ENCODE results near the gene TMEM119.

The TMEM119 gene

GRCh38 chr12:108607981-108608600, 10.2 kb upstream of the TMEM119 start:
- H3K27ac ChIP-seq (ENCODE audit: poor library complexity, severe bottlenecking): no peak overlapping the region
- DNase-seq (ENCODE audit: low spot score) (no peak), ATAC-seq (ENCODE audit: low read depth) (no peak)
- H3K36me3 ChIP-seq (ENCODE audit: low read depth): no peaks in the 10 kb centered on the region
- H3K4me1 ChIP-seq (ENCODE audit: insufficient read depth, poor library complexity, severe bottlenecking): no peaks in the 10 kb centered on the region
- H3K9me3 ChIP-seq (ENCODE audit: severe bottlenecking): no peaks in the 10 kb centered on the region
- no peaks in the 10 kb centered on the region for H3K27me3 ChIP-seq (ENCODE audit: insufficient read depth, poor library complexity, severe bottlenecking)
- no peak overlapping the region for H3K4me3 ChIP-seq (ENCODE audit: severe bottlenecking)
- no peak for TF ChIP-seq CTCF (IDR thresholded peaks at IDR 0.05; ENCODE audit: poor library complexity, severe bottlenecking)

DNA sequence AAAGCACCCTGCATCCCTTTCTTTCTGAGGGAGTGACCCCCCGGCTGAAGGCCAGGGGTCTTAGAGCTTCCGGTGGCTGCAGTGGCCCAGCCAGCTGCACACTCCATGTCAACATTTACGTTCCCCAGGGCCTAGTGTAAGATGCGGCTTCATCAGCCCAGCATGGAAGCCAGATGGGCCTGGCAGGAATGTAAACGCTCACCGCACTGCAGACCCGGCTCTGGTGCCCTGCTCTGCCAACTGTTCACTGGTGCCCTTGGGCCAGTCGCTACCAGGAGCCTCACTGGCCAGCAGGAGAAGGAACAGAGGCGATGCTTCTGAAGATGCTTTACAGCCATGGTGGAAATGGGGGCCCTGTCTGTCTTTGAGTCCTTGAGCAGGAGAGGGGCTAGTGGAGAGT, 8.6 kb upstream of the TMEM119 start:
- Histone ChIP-seq H3K27me3 (ENCODE audit: insufficient read depth, poor library complexity, severe bottlenecking) (no peaks in the 10 kb centered on the region), H3K4me1 (ENCODE audit: insufficient read depth, poor library complexity, severe bottlenecking) (no peaks in the 10 kb centered on the region), H3K36me3 (ENCODE audit: low read depth) (no peaks in the 10 kb centered on the region), H3K9me3 (ENCODE audit: severe bottlenecking) (no peaks in the 10 kb centered on the region), H3K4me3 (ENCODE audit: severe bottlenecking) (no peak overlapping the region), H3K27ac (ENCODE audit: poor library complexity, severe bottlenecking) (no peak overlapping the region)
- no peak for DNase-seq (ENCODE audit: low spot score)
- no peak for TF ChIP-seq CTCF (IDR thresholded peaks at IDR 0.05; ENCODE audit: poor library complexity, severe bottlenecking)
- ATAC-seq (ENCODE audit: low read depth): no peak

- Histone ChIP-seq H3K27me3 (ENCODE audit: insufficient read depth, poor library complexity, severe bottlenecking) (no peaks in the 10 kb centered on the region), H3K4me3 (ENCODE audit: severe bottlenecking) (no peak overlapping the region), H3K9me3 (ENCODE audit: severe bottlenecking) (no peaks in the 10 kb centered on the region), H3K27ac (ENCODE audit: poor library complexity, severe bottlenecking) (no peak overlapping the region), H3K36me3 (ENCODE audit: low read depth) (no peaks in the 10 kb centered on the region), H3K4me1 (ENCODE audit: insufficient read depth, poor library complexity, severe bottlenecking) (no peaks in the 10 kb centered on the region)
- DNase-seq (ENCODE audit: low spot score): no peak
- no peak for TF ChIP-seq CTCF (IDR thresholded peaks at IDR 0.05; ENCODE audit: poor library complexity, severe bottlenecking)
- ATAC-seq (ENCODE audit: low read depth): no peak
Observed at GRCh38 chr12:108605690-108606406, 8.0 kb upstream of the TMEM119 start.

DNA sequence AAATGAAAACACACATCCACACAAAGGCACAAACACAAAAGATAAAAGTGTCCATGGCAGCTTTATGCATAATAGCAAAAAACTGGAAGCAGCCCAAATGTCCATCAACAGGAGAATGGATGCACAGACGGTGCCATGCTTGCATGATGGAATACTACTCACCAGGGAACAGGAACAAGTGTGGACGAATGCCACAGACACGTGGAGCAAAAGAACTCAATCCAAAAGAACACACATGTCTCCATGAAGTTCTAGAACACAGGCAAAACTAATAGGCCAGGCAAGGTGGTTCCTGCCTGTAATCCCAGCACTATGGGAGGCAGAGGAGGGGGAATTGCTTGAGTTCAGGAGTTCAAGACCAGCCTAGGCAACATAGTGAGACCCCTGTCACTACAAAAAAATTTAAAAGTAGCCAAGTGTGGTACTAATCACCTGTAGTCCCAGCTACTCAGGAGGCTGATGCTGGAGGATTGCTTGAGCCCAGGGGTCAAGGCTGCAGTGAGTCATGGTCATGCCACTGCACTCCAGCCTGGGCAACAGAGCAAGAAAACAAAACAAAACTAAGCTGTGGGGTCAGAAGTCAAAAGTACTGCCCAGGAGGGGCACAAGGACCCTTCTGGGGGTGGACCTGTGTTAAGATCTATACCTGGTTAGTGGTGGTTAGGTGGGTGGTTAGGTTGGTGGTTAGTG, 7.3 kb upstream of the TMEM119 start:
- H3K36me3 ChIP-seq (ENCODE audit: low read depth): no peaks in the 10 kb centered on the region
- no peaks in the 10 kb centered on the region for H3K27me3 ChIP-seq (ENCODE audit: insufficient read depth, poor library complexity, severe bottlenecking)
- H3K4me3 ChIP-seq (ENCODE audit: severe bottlenecking): no peak overlapping the region
- H3K27ac ChIP-seq (ENCODE audit: poor library complexity, severe bottlenecking): no peak overlapping the region
- no peaks in the 10 kb centered on the region for H3K9me3 ChIP-seq (ENCODE audit: severe bottlenecking)
- no peaks in the 10 kb centered on the region for H3K4me1 ChIP-seq (ENCODE audit: insufficient read depth, poor library complexity, severe bottlenecking)
- no peak for DNase-seq (ENCODE audit: low spot score)
- TF ChIP-seq CTCF (IDR thresholded peaks at IDR 0.05; ENCODE audit: poor library complexity, severe bottlenecking): no peak
- ATAC-seq (ENCODE audit: low read depth): no peak
